SU-DHL-6 (cell line): Measurements from ENCODE around the gene EBI3.

ENCODE experiments used
- H2AFZ ChIP-seq: fragments of 200-600 bp; sonication (generic); 2 replicates; pipeline ENCODE4 v1.6.1; 2014; ENCODE audit warnings: low read depth, mild to moderate bottlenecking, moderate library complexity, mixed read lengths, antibody characterized with exemption, low read length; ENCODE audit not compliant: severe bottlenecking
- H3F3A ChIP-seq: fragments of 200-600 bp; shearing (Covaris generic); 2 replicates; pipeline ENCODE4 v1.6.0; 2016; ENCODE audit warnings: antibody characterized with exemption, mild to moderate bottlenecking; ENCODE audit not compliant: insufficient read depth
- H3K27ac ChIP-seq: fragments of 200-600 bp; sonication (generic); 2 replicates; pipeline ENCODE4 v1.5.1; 2016; ENCODE audit warnings: low read depth, mild to moderate bottlenecking, low read length, moderate library complexity, mixed read lengths
- H3K27me3 ChIP-seq: fragments of 200-600 bp; sonication (generic), shearing (Covaris generic); 2 replicates; pipeline ENCODE4 v1.6.0; 2014; ENCODE audit warnings: mild to moderate bottlenecking, low read length
- H3K36me3 ChIP-seq: fragments of 200-600 bp; sonication (generic); 2 replicates; pipeline ENCODE4 v1.6.1; 2014; ENCODE audit warnings: mild to moderate bottlenecking, low read length, mixed read lengths
- H3K4me2 ChIP-seq: fragments of 300-600, 200-600 bp; shearing (Covaris generic), sonication (generic); 2 replicates; pipeline ENCODE4 v1.6.0; 2014; ENCODE audit warnings: low read length, low read depth, mild to moderate bottlenecking; ENCODE audit not compliant: poor library complexity, severe bottlenecking
- H3K4me3 ChIP-seq: fragments of 200-600 bp; sonication (generic); 2 replicates; pipeline ENCODE4 v1.5.1; 2014; ENCODE audit warnings: antibody characterized with exemption, low read length, mild to moderate bottlenecking, mixed read lengths; ENCODE audit not compliant: insufficient read depth, poor library complexity, severe bottlenecking
- H3K79me2 ChIP-seq: fragments of 200-600 bp; sonication (generic); 2 replicates; pipeline ENCODE4 v1.6.1; 2014; ENCODE audit warnings: mild to moderate bottlenecking, low read length, moderate library complexity; ENCODE audit not compliant: insufficient read depth
- H3K9ac ChIP-seq: fragments of 200-600 bp; sonication (generic); 2 replicates; pipeline ENCODE4 v1.7.0; 2014; ENCODE audit warnings: mild to moderate bottlenecking, low read length
- H3K9me2 ChIP-seq: fragments of 200-600 bp; sonication (generic); replicated peaks from 2 replicates; pipeline ENCODE4 v1.6.1; 2014; ENCODE audit warnings: low read length; ENCODE audit not compliant: insufficient read depth
- H3K9me3 ChIP-seq: fragments of 200-600 bp; sonication (generic); 2 replicates; pipeline ENCODE4 v1.6.1; 2014; ENCODE audit warnings: low read length, mixed read lengths; ENCODE audit not compliant: insufficient read depth
- H4K20me1 ChIP-seq: fragments of 200-600 bp; sonication (generic); 2 replicates; pipeline ENCODE4 v1.6.1; 2014; ENCODE audit warnings: low read depth, mild to moderate bottlenecking, antibody characterized with exemption, low read length, moderate library complexity, mixed read lengths
- CTCF ChIP-seq: fragments of 200-600 bp; sonication (generic); IDR thresholded peaks from one replicate; pipeline ENCODE4 v1.5.1; 2017; ENCODE audit warnings: antibody characterized with exemption, mild to moderate bottlenecking, low read length, moderate library complexity; ENCODE audit not compliant: insufficient read depth, poor library complexity, severe bottlenecking
- EZH2phosphoT487 ChIP-seq: fragments of 200-600 bp; sonication (generic), shearing (Covaris generic); conservative IDR thresholded peaks from 2 replicates; pipeline ENCODE4 v1.6.1; 2018; ENCODE audit warnings: mild to moderate bottlenecking, antibody characterized with exemption, low read length, moderate library complexity, mixed read lengths

Gene EBI3

GRCh38 chr19:4246767-4247593 is 17.7 kb downstream of the EBI3 start, which contains the start of gene YJU2:
YJU2 (plus strand) TSS chr19:4247080; CDS start chr19:4247147, 67 bp downstream.
- Histone ChIP-seq H3K9me3 (no peaks in the 10 kb centered on the region), H4K20me1 (no peaks in the 10 kb centered on the region), H3K79me2 (peaks cover 20% of the 10 kb centered on the region), H3K9me2 (no peaks in the 10 kb centered on the region), H3F3A (no peaks in the 10 kb centered on the region), H3K9ac (peak within 1 kb of the TSS; percentile 58), H3K4me3 (peak within 1 kb of the TSS; percentile 55), H3K4me2 (peak within 1 kb of the TSS; percentile 79), H2AFZ (peak within 1 kb of the TSS; percentile 91), H3K27me3 (no peaks in the 10 kb centered on the region), H3K27ac (peak within 1 kb of the TSS; percentile 73), H3K36me3 (peaks cover 19% of the 10 kb centered on the region)
- TF ChIP-seq CTCF (peak; percentile 44), EZH2phosphoT487 (no peak)

GRCh38 chr19:4256563-4256962 is 27.2 kb downstream of the EBI3 start:
- Histone ChIP-seq H3K79me2 (no peaks in the 10 kb centered on the region), H3K9me2 (no peaks in the 10 kb centered on the region), H3K27ac (no peak overlapping the region), H2AFZ (no peak overlapping the region), H3K4me2 (no peak overlapping the region), H3K27me3 (no peaks in the 10 kb centered on the region), H3K9ac (no peak overlapping the region), H3K4me3 (no peak overlapping the region), H4K20me1 (no peaks in the 10 kb centered on the region), H3K9me3 (no peaks in the 10 kb centered on the region), H3K36me3 (peaks cover 22% of the 10 kb centered on the region), H3F3A (no peaks in the 10 kb centered on the region)
- TF ChIP-seq EZH2phosphoT487 = no peak
- TF ChIP-seq CTCF = peak; percentile 36

GRCh38 chr19:4257025-4257424 is 27.7 kb downstream of the EBI3 start:
- Histone ChIP-seq H3K9me2 (no peaks in the 10 kb centered on the region), H3K27ac (no peak overlapping the region), H2AFZ (no peak overlapping the region), H4K20me1 (no peaks in the 10 kb centered on the region), H3K9me3 (no peaks in the 10 kb centered on the region), H3K4me3 (no peak overlapping the region), H3K36me3 (peaks cover 22% of the 10 kb centered on the region), H3K9ac (no peak overlapping the region), H3K4me2 (no peak overlapping the region), H3K27me3 (no peaks in the 10 kb centered on the region), H3F3A (no peaks in the 10 kb centered on the region), H3K79me2 (no peaks in the 10 kb centered on the region)
- TF ChIP-seq CTCF = no peak
- TF ChIP-seq EZH2phosphoT487 = no peak
